OCI-LY3 (cell line): Measurements from ENCODE around the gene XPO5.

Source experiments
- H2AFZ ChIP-seq: fragments of 200-600, 300-600 bp; shearing (Covaris generic); 2 replicates; pipeline ENCODE4 v1.6.0; 2014; ENCODE audit warnings: antibody characterized with exemption, low read depth, low read length
- H3K27ac ChIP-seq: fragments of 200-600, 300-600 bp; sonication (generic); 2 replicates; pipeline ENCODE4 v1.5.1; 2014; ENCODE audit warnings: mild to moderate bottlenecking, low read length, moderate library complexity, mixed read lengths
- H3K27me3 ChIP-seq: fragments of 200-600, 300-600 bp; sonication (generic); 2 replicates; pipeline ENCODE4 v1.6.1; 2014; ENCODE audit warnings: low read depth, low read length, mixed read lengths
- H3K36me3 ChIP-seq: fragments of 200-600, 300-600 bp; sonication (generic); replicated peaks from 2 replicates; pipeline ENCODE3; 2014; ENCODE audit warnings: low read depth, low read length, mixed read lengths
- H3K4me1 ChIP-seq: fragments of 300-600, 200-600 bp; sonication (generic); 2 replicates; pipeline ENCODE4 v1.6.1; 2014; ENCODE audit warnings: low read length, mixed read lengths
- H3K4me2 ChIP-seq: fragments of 200-600, 300-600 bp; sonication (generic); 2 replicates; pipeline ENCODE4 v1.6.1; 2014; ENCODE audit warnings: low read length, mixed read lengths
- H3K4me3 ChIP-seq: fragments of 300-600, 200-600 bp; sonication (generic); 2 replicates; pipeline ENCODE4 v1.5.1; 2014; ENCODE audit warnings: antibody characterized with exemption, mild to moderate bottlenecking, low read length, moderate library complexity
- H3K79me2 ChIP-seq: fragments of 300-600, 200-600 bp; shearing (Covaris generic); 2 replicates; pipeline ENCODE4 v1.6.1; 2014; ENCODE audit warnings: mild to moderate bottlenecking, low read length, mixed read lengths
- H3K9ac ChIP-seq: fragments of 300-600, 200-600 bp; shearing (Covaris generic); 2 replicates; pipeline ENCODE4 v1.6.0; 2014; ENCODE audit warnings: mild to moderate bottlenecking, low read length, moderate library complexity
- H3K9me3 ChIP-seq: fragments of 200-600, 300-600 bp; shearing (Covaris generic); 2 replicates; pipeline ENCODE4 v1.6.1; 2014; ENCODE audit warnings: low read length, mixed read lengths; ENCODE audit not compliant: insufficient read depth
- H4K20me1 ChIP-seq: fragments of 200-600, 300-600 bp; sonication (generic); 2 replicates; pipeline ENCODE4 v1.6.1; 2016; ENCODE audit warnings: low read length, mixed read lengths; ENCODE audit not compliant: insufficient read depth
- EZH2phosphoT487 ChIP-seq: fragments of 200-600 bp; shearing (Covaris generic); IDR thresholded peaks from 2 replicates; pipeline ENCODE4 v1.6.1; 2018; ENCODE audit warnings: antibody characterized with exemption, mixed run types, low read depth
- TF ChIP-seq, protein P1 (sequence below): fragments of 200-600, 300-600 bp; sonication (generic); IDR thresholded peaks from 2 replicates; pipeline ENCODE4 v1.5.1; 2014; ENCODE audit warnings: antibody characterized with exemption, low read length, low read depth

Gene XPO5

DNA sequence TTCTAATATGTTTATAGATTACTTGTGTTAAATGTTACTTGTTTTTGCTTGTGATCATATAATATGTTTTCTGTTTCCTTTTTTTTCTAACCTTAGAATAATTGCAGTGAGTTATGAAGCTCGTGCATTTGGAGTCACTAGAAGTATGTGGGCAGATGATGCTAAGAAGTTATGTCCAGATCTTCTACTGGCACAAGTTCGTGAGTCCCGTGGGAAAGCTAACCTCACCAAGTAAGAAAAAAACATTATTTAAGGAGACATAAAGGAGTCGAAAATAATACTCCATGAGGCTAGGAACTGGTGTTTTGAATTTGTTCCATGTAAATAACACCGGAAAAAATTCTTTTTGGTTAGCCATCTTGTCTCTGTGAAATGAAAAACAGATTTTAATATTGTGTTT, 7.1 kb upstream of the XPO5 start:
- Histone ChIP-seq H3K27me3 (no peaks in the 10 kb centered on the region), H3K4me1 (peaks cover 11% of the 10 kb centered on the region), H3K27ac (no peak overlapping the region), H3K4me2 (no peak overlapping the region), H3K9ac (no peak overlapping the region), H3K9me3 (no peaks in the 10 kb centered on the region), H4K20me1 (peaks cover 9% of the 10 kb centered on the region; the same call in 1 of the 2 replicates), H3K4me3 (no peak overlapping the region), H3K36me3 (peaks cover 70% of the 10 kb centered on the region), H2AFZ (no peak overlapping the region), H3K79me2 (peaks cover 27% of the 10 kb centered on the region)
- TF ChIP-seq EZH2phosphoT487: no peak
- TF ChIP-seq, protein P1, sequence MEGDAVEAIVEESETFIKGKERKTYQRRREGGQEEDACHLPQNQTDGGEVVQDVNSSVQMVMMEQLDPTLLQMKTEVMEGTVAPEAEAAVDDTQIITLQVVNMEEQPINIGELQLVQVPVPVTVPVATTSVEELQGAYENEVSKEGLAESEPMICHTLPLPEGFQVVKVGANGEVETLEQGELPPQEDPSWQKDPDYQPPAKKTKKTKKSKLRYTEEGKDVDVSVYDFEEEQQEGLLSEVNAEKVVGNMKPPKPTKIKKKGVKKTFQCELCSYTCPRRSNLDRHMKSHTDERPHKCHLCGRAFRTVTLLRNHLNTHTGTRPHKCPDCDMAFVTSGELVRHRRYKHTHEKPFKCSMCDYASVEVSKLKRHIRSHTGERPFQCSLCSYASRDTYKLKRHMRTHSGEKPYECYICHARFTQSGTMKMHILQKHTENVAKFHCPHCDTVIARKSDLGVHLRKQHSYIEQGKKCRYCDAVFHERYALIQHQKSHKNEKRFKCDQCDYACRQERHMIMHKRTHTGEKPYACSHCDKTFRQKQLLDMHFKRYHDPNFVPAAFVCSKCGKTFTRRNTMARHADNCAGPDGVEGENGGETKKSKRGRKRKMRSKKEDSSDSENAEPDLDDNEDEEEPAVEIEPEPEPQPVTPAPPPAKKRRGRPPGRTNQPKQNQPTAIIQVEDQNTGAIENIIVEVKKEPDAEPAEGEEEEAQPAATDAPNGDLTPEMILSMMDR: no peak

DNA sequence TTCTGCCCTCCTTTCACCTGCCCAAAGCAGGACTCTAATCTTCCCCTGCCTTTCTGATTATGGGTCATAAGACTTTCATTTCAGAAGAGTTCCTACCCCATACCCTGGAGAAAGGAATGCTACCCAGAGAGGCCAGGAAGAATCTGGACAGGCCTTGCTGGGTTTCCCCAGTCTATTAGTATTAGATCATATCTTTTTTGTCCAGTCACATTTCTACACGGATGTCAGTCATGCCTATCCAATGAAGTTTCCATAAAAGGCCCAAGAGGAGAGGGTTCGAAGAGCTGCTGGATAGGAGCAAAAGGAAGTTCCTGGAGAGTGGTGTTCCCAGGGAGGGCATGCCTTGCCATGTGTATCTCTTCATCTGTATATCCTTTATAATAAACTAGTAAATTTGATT, 3.3 kb upstream of the XPO5 start:
- Histone ChIP-seq H3K36me3 (peaks cover 39% of the 10 kb centered on the region), H3K4me3 (no peak overlapping the region), H3K4me1 (peaks cover 25% of the 10 kb centered on the region), H3K27me3 (no peaks in the 10 kb centered on the region), H2AFZ (no peak overlapping the region), H3K79me2 (peaks cover 62% of the 10 kb centered on the region), H3K27ac (no peak overlapping the region), H3K4me2 (no peak overlapping the region), H3K9ac (no peak overlapping the region), H3K9me3 (no peaks in the 10 kb centered on the region), H4K20me1 (peaks cover 9% of the 10 kb centered on the region; the same call in 1 of the 2 replicates)
- TF ChIP-seq, protein P1: no peak
- TF ChIP-seq EZH2phosphoT487: no peak

DNA sequence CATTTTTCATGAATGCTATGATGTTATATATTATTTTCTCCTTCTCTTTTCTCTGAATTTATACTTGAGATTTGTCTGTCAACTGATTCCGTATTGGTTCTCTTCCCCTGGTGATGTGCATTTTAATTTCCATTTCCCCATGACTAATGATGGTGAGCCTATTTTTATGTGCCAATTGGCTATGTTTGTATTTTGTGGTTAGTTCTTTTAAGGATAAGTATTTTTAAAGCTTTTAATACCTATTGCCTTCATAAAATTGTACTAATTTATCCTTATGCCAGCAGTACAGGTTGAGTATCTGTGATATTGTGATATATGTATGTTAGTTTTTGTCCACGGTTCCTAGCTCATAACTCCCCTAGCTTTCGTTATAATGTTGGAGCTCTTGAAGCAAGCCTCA, 2.9 kb upstream of the XPO5 start:
- no peak overlapping the region for H3K4me2 ChIP-seq
- peaks cover 9% of the 10 kb centered on the region; the same call in 1 of the 2 replicates for H4K20me1 ChIP-seq
- H3K79me2 ChIP-seq: peaks cover 66% of the 10 kb centered on the region
- no peak overlapping the region for H2AFZ ChIP-seq
- peaks cover 35% of the 10 kb centered on the region for H3K36me3 ChIP-seq
- no peak overlapping the region for H3K27ac ChIP-seq
- H3K9me3 ChIP-seq: no peaks in the 10 kb centered on the region
- H3K4me1 ChIP-seq: peaks cover 23% of the 10 kb centered on the region
- H3K27me3 ChIP-seq: no peaks in the 10 kb centered on the region
- no peak overlapping the region for H3K4me3 ChIP-seq
- no peak overlapping the region for H3K9ac ChIP-seq
- TF ChIP-seq, protein P1: no peak
- TF ChIP-seq EZH2phosphoT487: no peak

DNA sequence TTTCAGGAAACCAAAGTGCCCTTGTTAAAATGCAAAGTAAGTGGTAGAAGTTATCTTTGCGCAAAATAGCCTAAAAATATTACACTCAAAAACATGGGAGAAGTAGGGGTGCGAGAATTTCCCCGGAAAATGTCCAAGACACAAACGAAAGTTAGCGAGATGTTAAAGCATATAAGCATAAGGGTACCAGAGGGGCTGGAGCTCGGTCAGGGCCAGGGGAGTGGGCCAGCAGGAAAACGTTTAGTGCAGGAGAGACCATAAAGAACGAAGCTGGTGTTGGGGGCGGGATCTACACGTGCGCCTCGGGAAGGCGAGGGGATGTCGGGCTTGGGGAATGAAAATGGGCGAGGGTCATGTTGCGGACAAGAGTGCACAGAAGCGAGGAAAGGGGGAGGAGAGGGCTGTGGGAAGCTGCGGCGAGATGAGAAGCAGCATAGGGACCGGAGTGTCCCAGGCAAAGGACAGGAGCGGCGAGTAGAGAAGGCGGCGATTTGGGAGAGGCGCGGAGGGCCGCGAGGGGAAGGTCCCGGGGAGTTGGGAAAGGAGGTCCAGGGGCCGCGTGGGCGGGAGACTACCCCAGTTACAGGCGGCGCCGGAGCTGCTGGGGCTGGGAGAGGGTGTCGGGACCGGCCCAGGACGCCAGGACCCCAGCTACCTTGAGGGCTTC, 600 bp downstream of the XPO5 start:
- H3K4me2 ChIP-seq: peak overlapping the region; percentile 81
- peaks cover 26% of the 10 kb centered on the region for H3K4me1 ChIP-seq
- peak overlapping the region; percentile 33 for H3K27ac ChIP-seq
- peak overlapping the region; percentile 80 for H3K9ac ChIP-seq
- H2AFZ ChIP-seq: peak overlapping the region; percentile 44
- H3K36me3 ChIP-seq: peaks cover 42% of the 10 kb centered on the region
- H3K27me3 ChIP-seq: no peaks in the 10 kb centered on the region
- H3K4me3 ChIP-seq: peak overlapping the region; percentile 79
- no peaks in the 10 kb centered on the region for H3K9me3 ChIP-seq
- TF ChIP-seq EZH2phosphoT487: no peak
- TF ChIP-seq, protein P1: no peak
- H3K79me2 ChIP-seq: peaks cover 75% of the 10 kb centered on the region
- no peaks in the 10 kb centered on the region for H4K20me1 ChIP-seq
